WERI-Rb-1 (cell line): Measurements from ENCODE around the gene MRPL2.
"Not testable (repeated sequence)": the region's sequence is repeated elsewhere in the genome, so short reads cannot be mapped to it uniquely, and the experiment has no call there.

Experiments used
- DNase-seq: peaks from one replicate; pipeline ENCODE4 v3.0.0-alpha.2; 2020
- H3K27ac ChIP-seq: fragments of 250-450 bp; sonication (Bioruptor Pico); 2 replicates; pipeline ENCODE4 v1.5.1; 2020; ENCODE audit warnings: mild to moderate bottlenecking, moderate library complexity
- H3K27me3 ChIP-seq: fragments of 250-450 bp; sonication (Bioruptor Pico); 2 replicates; pipeline ENCODE4 v1.5.1; 2021; ENCODE audit warnings: mild to moderate bottlenecking, low read depth, moderate library complexity; ENCODE audit not compliant: insufficient read depth, severe bottlenecking
- H3K36me3 ChIP-seq: fragments of 250-450 bp; sonication (Bioruptor Pico); 2 replicates; pipeline ENCODE4 v1.5.1; 2020; ENCODE audit warnings: mild to moderate bottlenecking, moderate library complexity
- H3K4me3 ChIP-seq: 2 replicates; pipeline ENCODE4 v1.5.1; 2011; ENCODE audit warnings: low read depth, mild to moderate bottlenecking, control low read depth, low read length
- H3K9me3 ChIP-seq: fragments of 250-450 bp; sonication (Bioruptor Pico); 2 replicates; pipeline ENCODE4 v1.5.1; 2021; ENCODE audit warnings: mild to moderate bottlenecking, moderate library complexity; ENCODE audit not compliant: severe bottlenecking
- CTCF ChIP-seq: IDR thresholded peaks from 2 replicates; pipeline ENCODE4 v1.5.1; 2011; ENCODE audit warnings: low read depth, mild to moderate bottlenecking, control low read depth, inconsistent platforms, low read length

The MRPL2 gene

GRCh38 chr6:43086022-43086658, 26.9 kb upstream of the MRPL2 start:
- Histone ChIP-seq H3K27me3 (no peaks in the 10 kb centered on the region), H3K4me3 (no peak overlapping the region), H3K9me3 (no peaks in the 10 kb centered on the region), H3K27ac (no peak overlapping the region), H3K36me3 (no peaks in the 10 kb centered on the region)
- TF ChIP-seq CTCF, result no peak
- no peak for DNase-seq

- H3K27ac ChIP-seq, result no peak overlapping the region
- H3K9me3 ChIP-seq, result no peaks in the 10 kb centered on the region
- H3K27me3 ChIP-seq, result no peaks in the 10 kb centered on the region
- TF ChIP-seq CTCF, result no peak
- no peak for DNase-seq
- H3K36me3 ChIP-seq, result no peaks in the 10 kb centered on the region
- H3K4me3 ChIP-seq, result no peak overlapping the region
These were observed 23.8 kb upstream of the MRPL2 start for GRCh38 chr6:43082806-43083655.

GRCh38 chr6:43081922-43082321, 22.7 kb upstream of the MRPL2 start:
- H3K27me3 ChIP-seq, H3K27ac ChIP-seq, H3K9me3 ChIP-seq, H3K36me3 ChIP-seq, DNase-seq, H3K4me3 ChIP-seq: not testable (repeated sequence)

- Histone ChIP-seq H3K27ac (no peak overlapping the region), H3K9me3 (no peaks in the 10 kb centered on the region), H3K36me3 (peaks cover 15% of the 10 kb centered on the region), H3K27me3 (no peaks in the 10 kb centered on the region), H3K4me3 (no peak overlapping the region)
- no peak for DNase-seq
- TF ChIP-seq CTCF, result no peak
These were observed 21.8 kb upstream of the MRPL2 start for GRCh38 chr6:43081043-43081442.

GRCh38 chr6:43078691-43079090, 19.5 kb upstream of the MRPL2 start:
- Histone ChIP-seq H3K9me3 (no peaks in the 10 kb centered on the region), H3K27ac (no peak overlapping the region), H3K36me3 (peaks cover 21% of the 10 kb centered on the region), H3K4me3 (no peak overlapping the region), H3K27me3 (no peaks in the 10 kb centered on the region)
- TF ChIP-seq CTCF, result no peak
- no peak for DNase-seq

- no peak for TF ChIP-seq CTCF
- no peaks in the 10 kb centered on the region for H3K27me3 ChIP-seq
- peaks cover 23% of the 10 kb centered on the region for H3K36me3 ChIP-seq
- no peak for DNase-seq
- no peak overlapping the region for H3K27ac ChIP-seq
- H3K9me3 ChIP-seq, result no peaks in the 10 kb centered on the region
- no peak overlapping the region for H3K4me3 ChIP-seq
These were observed 18.8 kb upstream of the MRPL2 start for GRCh38 chr6:43077981-43078511.
